Activated CD8-positive, alpha-beta memory T cell treated with anti-CD3 and anti-CD28 coated beads, Interleukin-2, amount 10 ng/mL, durations not matched to agents 7 days and 5 days (primary cell): ENCODE results near the gene ST6GALNAC2. TPM values are rescaled to one million over a fixed set of nuclear protein-coding genes. Genes with fewer than 3 reads are reported as not detected.
"Not testable (repeated sequence)": the region's sequence is repeated elsewhere in the genome, so short reads cannot be mapped to it uniquely, and the experiment has no call there.

Experiments
- ATAC-seq: fragments of 150-1000 bp; cut with Tn5 transposase; one replicate; pipeline ENCODE4 v1.10.0; 2021; ENCODE audit warnings: moderate library complexity
- CTCF ChIA-PET: fragments of 350-600 bp; sonication (Branson Sonifier 250); formaldehyde crosslinking; loops from one replicate; lab custom pipeline; 2021; ENCODE audit warnings: antibody characterized with exemption; lab: Charles Lee
- DNase-seq: peaks from one replicate; pipeline ENCODE4 v3.0.0-alpha.2; 2020
- H3K27ac Mint-ChIP-seq: one replicate; pipeline ENCODE4 v1.8.0; 2021; ENCODE audit warnings: mild to moderate bottlenecking, mixed read lengths
- H3K27me3 Mint-ChIP-seq: one replicate; pipeline ENCODE4 v1.8.0; 2021; ENCODE audit warnings: mixed read lengths
- H3K36me3 Mint-ChIP-seq: one replicate; pipeline ENCODE4 v1.8.0; 2021; ENCODE audit warnings: mild to moderate bottlenecking, mixed read lengths
- H3K4me1 Mint-ChIP-seq: one replicate; pipeline ENCODE4 v1.8.0; 2021; ENCODE audit warnings: mixed read lengths
- H3K4me3 Mint-ChIP-seq: one replicate; pipeline ENCODE4 v1.8.0; 2021; ENCODE audit warnings: mild to moderate bottlenecking, moderate library complexity, mixed read lengths
- H3K9me3 Mint-ChIP-seq: one replicate; pipeline ENCODE4 v1.8.0; 2022; ENCODE audit warnings: low read depth, mixed read lengths
- total RNA-seq, 2 experiments: library from RNA; stranded (reverse); gene quantifications; one replicate each; pipeline ENCODE4 v1.2.3, GENCODE V29; 2021

Gene ST6GALNAC2
- total RNA-seq, 2 experiments from 2014 or later, result not detected

DNA sequence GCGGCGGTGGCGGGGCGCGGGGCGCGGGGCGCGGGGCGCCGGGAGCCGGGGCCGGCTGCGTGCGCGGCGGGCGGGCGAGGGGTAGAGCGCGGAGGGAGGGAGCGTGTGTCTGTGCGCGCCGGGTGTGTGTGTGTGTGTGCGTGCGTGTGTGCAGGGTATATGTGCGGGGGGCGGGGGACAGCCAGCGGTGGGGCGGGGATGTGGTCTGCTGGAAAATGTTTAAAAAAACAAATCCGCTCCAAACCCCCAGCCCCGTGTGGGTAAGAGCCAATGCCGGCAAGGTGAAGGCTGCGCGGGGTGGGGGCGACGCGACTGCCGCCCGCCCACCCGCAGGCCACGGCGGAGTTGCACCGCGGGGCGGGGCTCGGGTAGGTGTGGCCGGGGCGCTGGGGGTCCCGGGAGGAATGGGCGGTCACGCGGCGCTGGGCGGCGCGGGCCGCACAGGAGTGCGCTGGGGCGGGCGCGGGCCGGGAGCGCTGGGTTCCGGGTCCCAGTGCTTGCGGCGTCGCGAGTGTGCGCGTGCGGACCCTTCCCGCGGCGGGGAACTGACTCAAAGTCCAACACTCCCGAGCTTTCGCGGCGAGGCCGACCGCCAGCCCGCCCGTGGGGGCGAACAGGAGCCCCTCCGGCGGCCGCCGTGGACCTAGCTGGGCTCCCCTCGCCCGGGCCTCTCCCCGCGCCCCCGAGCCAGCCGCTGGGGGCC lies 47.9 kb downstream of the ST6GALNAC2 start, which contains the start of gene CYGB:
TSS of gene CYGB (minus strand) at position 132 of the 703 bp plus-strand sequence. CDS start 167 bp downstream, outside the sequence.
- CTCF ChIA-PET, result interaction anchor here (1.0 to 2.1 kb wide), 5 partner anchors 10 to 20 kb away, joined by 3 to 7 read pairs (median 4); no protein-coding TSS in a partner anchor
- H3K9me3 Mint-ChIP-seq, result no peaks in the 10 kb centered on the region
- ATAC-seq (peak; percentile 41), DNase-seq (no peak)
- H3K4me3 Mint-ChIP-seq, result no peak within 1 kb of the TSS
- H3K27me3 Mint-ChIP-seq, result peaks cover 58% of the 10 kb centered on the region
- H3K4me1 Mint-ChIP-seq, result no peaks in the 10 kb centered on the region
- no peaks in the 10 kb centered on the region for H3K36me3 Mint-ChIP-seq
- H3K27ac Mint-ChIP-seq, result no peak within 1 kb of the TSS

- Mint-ChIP-seq H3K4me3 (no peak overlapping the region), H3K27ac (no peak overlapping the region), H3K9me3 (no peaks in the 10 kb centered on the region), H3K27me3 (peaks cover 55% of the 10 kb centered on the region), H3K36me3 (no peaks in the 10 kb centered on the region), H3K4me1 (no peaks in the 10 kb centered on the region)
- DNase-seq (no peak), ATAC-seq (no peak)
- CTCF ChIA-PET, result interaction anchor here (1.0 to 1.4 kb wide), 4 partner anchors 10 to 20 kb away, joined by 3 to 8 read pairs (median 4); no protein-coding TSS in a partner anchor
These were observed 48.4 kb downstream of the ST6GALNAC2 start for GRCh38 chr17:76537288-76537577.

- CTCF ChIA-PET, result interaction anchor here (0.9 to 1.4 kb wide), 5 partner anchors 10 to 49 kb away, joined by 3 to 8 read pairs (median 4); partner anchors contain the start of gene ST6GALNAC2
- Mint-ChIP-seq H3K4me1 (no peaks in the 10 kb centered on the region), H3K9me3 (no peaks in the 10 kb centered on the region), H3K4me3 (no peak overlapping the region), H3K27ac (no peak overlapping the region), H3K36me3 (no peaks in the 10 kb centered on the region), H3K27me3 (peaks cover 51% of the 10 kb centered on the region)
- ATAC-seq (no peak), DNase-seq (no peak)
These were observed 49.0 kb downstream of the ST6GALNAC2 start for GRCh38 chr17:76536511-76537287.

DNA sequence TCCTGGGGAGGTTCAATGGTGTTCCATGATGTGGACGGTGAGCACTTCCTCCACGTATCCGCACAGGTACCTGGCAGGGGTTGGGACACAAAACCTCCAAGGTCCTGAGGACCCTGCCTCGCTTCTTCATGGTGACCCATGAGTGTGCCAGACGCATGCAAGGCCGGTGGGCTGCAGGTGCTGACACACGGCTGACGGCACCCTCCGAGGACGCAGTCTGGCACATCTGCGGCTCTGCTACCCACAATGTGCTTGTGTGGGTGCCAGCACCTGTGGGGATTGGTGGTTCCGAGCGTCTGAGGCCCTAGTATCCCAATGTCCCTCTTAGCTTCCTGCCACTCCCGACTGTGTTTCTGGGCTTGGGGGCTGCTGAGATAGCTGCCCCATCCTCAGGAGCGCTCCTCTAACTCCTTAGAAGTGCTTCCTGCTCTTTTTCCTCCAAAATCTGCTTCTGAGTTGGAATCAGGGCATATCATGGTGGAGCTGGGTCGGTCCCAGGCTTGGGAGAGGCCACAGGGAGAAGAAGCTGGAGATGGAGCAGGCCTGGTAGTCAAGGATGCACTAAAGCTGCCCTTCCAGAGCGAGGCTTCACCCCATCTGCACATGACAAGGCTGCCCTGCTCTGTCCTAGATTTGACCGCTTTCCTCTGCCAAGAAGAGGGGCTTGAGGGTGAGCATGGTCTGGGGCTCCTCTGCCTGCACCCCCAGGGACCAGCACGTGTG lies 49.7 kb downstream of the ST6GALNAC2 start:
- ATAC-seq (no peak), DNase-seq (no peak)
- CTCF ChIA-PET, result interaction anchor here (0.9 to 1.4 kb wide), 4 partner anchors 11 to 50 kb away, joined by 3 to 8 read pairs (median 4); partner anchors contain the start of gene ST6GALNAC2
- Mint-ChIP-seq H3K27ac (no peak overlapping the region), H3K9me3 (no peaks in the 10 kb centered on the region), H3K4me1 (no peaks in the 10 kb centered on the region), H3K27me3 (peaks cover 44% of the 10 kb centered on the region), H3K4me3 (no peak overlapping the region), H3K36me3 (no peaks in the 10 kb centered on the region)

DNA sequence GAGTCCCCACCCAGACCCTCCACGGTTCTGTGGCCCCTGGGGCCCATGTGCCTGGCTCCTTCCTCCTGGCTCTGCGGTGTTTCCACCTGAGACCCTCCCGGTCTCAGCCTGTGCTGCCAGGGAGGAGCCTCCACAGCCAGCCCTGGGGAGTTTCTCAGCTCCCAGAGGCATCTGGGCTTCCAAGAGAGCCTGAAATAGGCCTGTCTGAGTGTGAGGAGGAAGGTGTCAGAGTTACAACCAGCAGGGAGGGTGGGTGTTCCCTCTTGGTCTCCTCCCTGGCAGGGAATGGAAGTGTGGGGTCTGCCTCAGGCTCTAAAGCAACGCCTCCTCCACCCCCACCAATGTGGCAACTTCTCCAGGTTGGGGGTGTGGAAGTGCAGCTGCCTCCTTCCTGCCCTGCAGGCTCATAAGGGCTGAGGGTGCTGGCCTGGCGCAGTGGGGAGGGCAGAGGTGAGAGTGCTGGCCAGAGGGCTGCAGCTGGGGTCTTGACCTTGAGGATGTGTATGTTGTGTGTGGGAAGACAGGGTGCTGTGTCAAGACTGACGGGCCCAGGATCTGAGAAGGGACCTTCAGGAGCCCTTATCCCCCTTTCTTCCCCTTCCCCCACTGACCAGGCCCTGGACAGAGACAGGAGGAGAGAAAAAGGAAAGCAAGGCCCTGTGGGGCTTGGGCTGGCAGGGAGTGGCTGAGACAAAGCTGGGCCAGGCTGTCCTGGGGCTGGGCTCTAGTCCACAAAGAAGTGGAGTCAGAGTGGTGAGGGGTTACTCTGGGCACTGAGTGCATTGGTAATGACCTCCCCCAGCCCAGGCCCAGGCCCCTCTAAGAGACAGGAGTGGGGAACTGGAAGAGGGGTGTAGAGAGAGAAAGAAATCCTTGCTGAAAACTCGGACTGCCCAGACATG lies 50.6 kb downstream of the ST6GALNAC2 start:
- H3K36me3 Mint-ChIP-seq, result no peaks in the 10 kb centered on the region
- ATAC-seq, result no peak
- no peak for DNase-seq
- no peaks in the 10 kb centered on the region for H3K9me3 Mint-ChIP-seq
- H3K27me3 Mint-ChIP-seq, result peaks cover 37% of the 10 kb centered on the region
- H3K4me1 Mint-ChIP-seq, result no peaks in the 10 kb centered on the region
- no peak overlapping the region for H3K27ac Mint-ChIP-seq
- H3K4me3 Mint-ChIP-seq, result no peak overlapping the region
- CTCF ChIA-PET, result interaction anchor here (1.0 kb wide), 1 partner anchor 89 kb away, joined by 3 read pairs; no protein-coding TSS in a partner anchor

GRCh38 chr17:76533640-76534359 lies 51.9 kb downstream of the ST6GALNAC2 start:
- H3K4me1 Mint-ChIP-seq, H3K36me3 Mint-ChIP-seq, H3K27ac Mint-ChIP-seq, H3K4me3 Mint-ChIP-seq, H3K9me3 Mint-ChIP-seq, DNase-seq, ATAC-seq: not testable (repeated sequence)
- CTCF ChIA-PET, result interaction anchor here (0.6 to 1.9 kb wide), 4 partner anchors 18 to 294 kb away, joined by 3 to 7 read pairs (median 4); no protein-coding TSS in a partner anchor
- H3K27me3 Mint-ChIP-seq, result peaks cover 27% of the 10 kb centered on the region

DNA sequence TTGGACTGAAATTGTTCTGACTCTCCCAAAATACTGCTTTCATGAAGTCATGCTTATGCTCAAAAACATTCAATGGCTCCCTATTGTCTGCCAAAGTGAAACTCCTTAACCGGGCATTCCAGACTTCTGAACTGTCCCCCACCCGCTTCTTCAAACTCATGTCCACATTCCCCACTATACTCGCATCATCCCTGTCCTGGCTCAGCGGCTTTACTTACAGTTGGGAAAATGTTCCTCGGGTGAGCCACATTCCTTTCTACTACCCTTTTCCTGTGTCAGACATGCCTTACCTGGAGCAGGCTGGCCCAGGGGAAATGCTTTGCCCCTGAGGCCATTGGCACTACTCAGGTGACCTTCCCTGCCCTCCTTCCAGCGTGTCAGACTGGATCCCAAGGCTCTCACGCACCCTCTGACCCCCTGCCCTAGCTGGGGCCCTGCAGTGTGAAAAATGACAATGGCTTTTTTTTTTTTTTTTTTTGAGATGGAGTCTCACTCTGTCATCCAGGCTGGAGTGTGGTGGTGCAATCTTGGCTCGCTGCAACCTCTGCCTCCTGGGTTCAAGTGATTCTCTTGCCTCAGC lies 53.5 kb downstream of the ST6GALNAC2 start:
- H3K9me3 Mint-ChIP-seq, result no peaks in the 10 kb centered on the region
- DNase-seq (no peak), ATAC-seq (no peak)
- peaks cover 10% of the 10 kb centered on the region for H3K4me1 Mint-ChIP-seq
- CTCF ChIA-PET, result interaction anchor here (1.2 to 1.9 kb wide), 3 partner anchors 9 to 92 kb away, joined by 5 to 7 read pairs (median 7); no protein-coding TSS in a partner anchor
- H3K36me3 Mint-ChIP-seq, result no peaks in the 10 kb centered on the region
- H3K27me3 Mint-ChIP-seq, result peaks cover 18% of the 10 kb centered on the region
- no peak overlapping the region for H3K4me3 Mint-ChIP-seq
- no peak overlapping the region for H3K27ac Mint-ChIP-seq

DNA sequence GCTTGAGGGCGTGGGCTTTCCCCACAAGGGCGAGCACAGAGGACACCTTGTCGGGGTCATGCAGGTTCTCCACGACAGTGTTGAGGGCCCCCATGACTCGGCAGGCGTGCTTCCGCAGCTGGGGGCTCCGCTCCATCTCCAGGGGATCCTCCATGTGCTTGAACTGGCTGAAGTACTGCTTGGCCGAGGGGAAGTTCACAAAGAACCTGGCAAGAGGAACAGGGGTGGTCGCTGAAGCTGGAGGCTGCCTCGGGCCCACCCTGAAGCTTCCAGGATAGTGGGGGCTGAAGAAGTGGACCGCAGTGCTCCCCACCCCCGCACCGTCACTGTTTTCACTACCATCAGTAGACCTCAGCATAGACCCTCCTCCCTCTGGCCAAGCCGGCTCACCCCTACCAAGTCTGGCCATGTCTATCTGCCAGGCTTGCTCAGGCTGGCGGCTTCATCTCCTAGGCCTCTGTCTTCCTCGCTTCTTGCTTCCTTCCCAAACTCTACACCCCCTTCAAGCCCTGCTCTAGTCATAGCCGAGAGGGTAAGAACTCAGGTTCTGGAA lies 54.1 kb downstream of the ST6GALNAC2 start:
- Mint-ChIP-seq H3K4me1 (peaks cover 11% of the 10 kb centered on the region), H3K27me3 (peaks cover 13% of the 10 kb centered on the region), H3K9me3 (no peaks in the 10 kb centered on the region), H3K36me3 (no peaks in the 10 kb centered on the region), H3K27ac (no peak overlapping the region), H3K4me3 (no peak overlapping the region)
- CTCF ChIA-PET, result no interaction called here
- no peak for ATAC-seq
- DNase-seq, result no peak

- Mint-ChIP-seq H3K27ac (no peak overlapping the region), H3K4me1 (peaks cover 11% of the 10 kb centered on the region), H3K27me3 (peaks cover 7% of the 10 kb centered on the region), H3K4me3 (no peak overlapping the region), H3K9me3 (no peaks in the 10 kb centered on the region), H3K36me3 (no peaks in the 10 kb centered on the region)
- DNase-seq (no peak), ATAC-seq (no peak)
- CTCF ChIA-PET, result no interaction called here
These were observed 54.7 kb downstream of the ST6GALNAC2 start for GRCh38 chr17:76530811-76531485.

DNA sequence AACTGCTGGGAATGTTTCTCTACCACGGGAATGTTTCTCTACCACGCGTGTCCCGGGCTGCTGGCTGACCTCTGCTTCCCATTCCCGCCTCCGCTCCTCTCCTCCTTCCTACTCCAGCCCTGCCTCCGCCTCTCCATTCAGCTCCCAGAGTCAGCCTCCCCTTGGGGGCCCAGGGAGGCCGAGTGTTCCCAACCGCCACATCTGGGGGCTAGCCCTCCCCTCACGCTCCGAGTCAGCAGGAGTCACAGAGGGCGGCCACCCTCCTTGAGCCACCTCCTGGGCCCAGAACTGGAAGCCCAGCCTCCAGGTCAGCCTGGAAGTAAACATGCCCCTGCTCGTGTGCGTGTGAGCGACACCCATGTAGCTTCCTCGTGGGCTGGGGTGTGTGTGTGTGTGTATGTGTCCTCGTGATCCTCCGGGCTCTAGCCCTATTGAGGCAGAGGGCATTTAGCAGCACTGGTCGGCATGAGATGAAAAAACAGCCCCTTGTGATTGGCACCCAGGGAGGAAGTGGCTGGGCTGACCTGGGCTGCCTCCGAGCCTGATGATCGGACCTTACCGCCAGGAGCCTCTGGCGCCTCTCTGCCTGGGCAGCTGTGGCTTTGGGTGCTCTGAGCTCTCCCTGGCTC lies 55.5 kb downstream of the ST6GALNAC2 start:
- no peak for ATAC-seq
- no peaks in the 10 kb centered on the region for H3K36me3 Mint-ChIP-seq

More for the DNA sequence above, 55.5 kb downstream of the ST6GALNAC2 start:
- H3K4me1 Mint-ChIP-seq, result peaks cover 11% of the 10 kb centered on the region
- no peak overlapping the region for H3K27ac Mint-ChIP-seq
- CTCF ChIA-PET, result interaction anchor here (2.9 kb wide), 1 partner anchor 28 kb away, joined by 19 read pairs; no protein-coding TSS in a partner anchor
- no peak overlapping the region for H3K4me3 Mint-ChIP-seq
- H3K9me3 Mint-ChIP-seq, result no peaks in the 10 kb centered on the region
- DNase-seq, result no peak
- peaks cover 3% of the 10 kb centered on the region for H3K27me3 Mint-ChIP-seq
